Choroid plexus epithelial cell (primary cell): ENCODE data around the gene NACC2.
A peak's percentile ranks its signal among the peaks of the same experiment; 100 is the strongest.

ENCODE experiments used
- DNase-seq: peaks from one replicate; pipeline ENCODE4 v3.0.0-alpha.2; 2010; ENCODE audit warnings: low read depth
- H3K4me3 ChIP-seq: 2 replicates; pipeline ENCODE4 v1.5.1; 2011; ENCODE audit warnings: low read depth, mild to moderate bottlenecking, control low read depth, low read length, moderate library complexity
- TF ChIP-seq, protein P1 (sequence below): conservative IDR thresholded peaks from 2 replicates; pipeline ENCODE4 v1.5.1; 2011; ENCODE audit warnings: low read depth, mild to moderate bottlenecking, control low read depth, inconsistent platforms, low read length, moderate library complexity

NACC2 gene

DNA sequence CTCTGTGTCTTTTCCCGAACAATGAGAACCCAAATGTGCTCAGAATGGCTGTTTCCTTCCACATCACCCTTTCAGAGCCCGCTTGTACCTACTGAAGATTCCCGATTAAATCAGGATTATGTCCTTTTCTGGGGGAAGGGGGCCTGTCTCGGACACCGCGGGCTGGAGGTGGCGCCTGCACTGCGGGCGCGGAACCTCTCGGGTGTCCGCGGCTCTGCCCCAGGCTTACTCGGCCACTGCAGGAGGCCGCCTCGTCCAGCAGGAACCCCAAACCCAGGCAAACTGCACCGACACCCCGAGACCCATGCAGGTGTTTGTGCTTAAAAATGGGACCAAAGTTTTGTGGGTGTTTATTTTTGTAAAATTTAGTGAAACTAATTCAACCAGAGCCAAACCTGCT is 32.2 kb upstream of the NACC2 start:
- no peak for DNase-seq
- no peak overlapping the region for H3K4me3 ChIP-seq
- TF ChIP-seq, protein P1, sequence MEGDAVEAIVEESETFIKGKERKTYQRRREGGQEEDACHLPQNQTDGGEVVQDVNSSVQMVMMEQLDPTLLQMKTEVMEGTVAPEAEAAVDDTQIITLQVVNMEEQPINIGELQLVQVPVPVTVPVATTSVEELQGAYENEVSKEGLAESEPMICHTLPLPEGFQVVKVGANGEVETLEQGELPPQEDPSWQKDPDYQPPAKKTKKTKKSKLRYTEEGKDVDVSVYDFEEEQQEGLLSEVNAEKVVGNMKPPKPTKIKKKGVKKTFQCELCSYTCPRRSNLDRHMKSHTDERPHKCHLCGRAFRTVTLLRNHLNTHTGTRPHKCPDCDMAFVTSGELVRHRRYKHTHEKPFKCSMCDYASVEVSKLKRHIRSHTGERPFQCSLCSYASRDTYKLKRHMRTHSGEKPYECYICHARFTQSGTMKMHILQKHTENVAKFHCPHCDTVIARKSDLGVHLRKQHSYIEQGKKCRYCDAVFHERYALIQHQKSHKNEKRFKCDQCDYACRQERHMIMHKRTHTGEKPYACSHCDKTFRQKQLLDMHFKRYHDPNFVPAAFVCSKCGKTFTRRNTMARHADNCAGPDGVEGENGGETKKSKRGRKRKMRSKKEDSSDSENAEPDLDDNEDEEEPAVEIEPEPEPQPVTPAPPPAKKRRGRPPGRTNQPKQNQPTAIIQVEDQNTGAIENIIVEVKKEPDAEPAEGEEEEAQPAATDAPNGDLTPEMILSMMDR = no peak

DNA sequence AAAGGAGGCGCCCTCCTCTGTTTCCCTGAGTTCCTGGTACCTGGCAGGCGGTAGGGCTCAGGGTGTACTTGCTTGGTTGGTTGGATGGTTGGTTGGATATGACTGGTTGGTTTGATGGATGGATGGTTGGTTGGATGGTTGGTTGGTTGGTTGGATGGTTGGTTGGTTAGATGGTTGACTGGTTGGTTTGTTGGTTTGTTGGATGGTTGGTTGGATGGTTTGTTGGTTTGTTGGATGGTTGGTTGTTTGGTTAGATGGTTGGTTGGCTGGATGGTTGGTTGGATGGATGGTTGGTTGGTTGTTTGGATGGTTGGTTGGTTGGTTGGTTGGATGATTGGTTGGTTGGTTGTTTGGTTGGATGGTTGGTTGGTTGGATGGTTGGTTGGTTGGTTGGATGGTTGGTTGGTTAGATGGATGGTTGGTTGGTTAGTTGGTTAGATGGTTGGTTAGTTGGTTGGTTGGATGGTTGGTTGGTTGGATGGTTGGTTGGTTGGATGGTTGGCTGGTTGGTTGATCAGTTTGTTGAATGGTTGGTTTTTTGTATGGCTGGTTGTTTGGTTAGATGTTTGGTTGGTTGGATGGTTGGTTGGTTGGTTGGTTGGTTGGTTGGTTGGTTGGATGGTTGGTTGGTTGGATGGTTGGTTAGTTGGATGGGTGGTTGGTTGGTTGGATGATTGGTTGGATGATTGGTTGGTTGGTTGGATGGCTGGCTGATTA is 30.0 kb upstream of the NACC2 start:
- TF ChIP-seq, protein P1 = no peak
- DNase-seq = no peak

DNA sequence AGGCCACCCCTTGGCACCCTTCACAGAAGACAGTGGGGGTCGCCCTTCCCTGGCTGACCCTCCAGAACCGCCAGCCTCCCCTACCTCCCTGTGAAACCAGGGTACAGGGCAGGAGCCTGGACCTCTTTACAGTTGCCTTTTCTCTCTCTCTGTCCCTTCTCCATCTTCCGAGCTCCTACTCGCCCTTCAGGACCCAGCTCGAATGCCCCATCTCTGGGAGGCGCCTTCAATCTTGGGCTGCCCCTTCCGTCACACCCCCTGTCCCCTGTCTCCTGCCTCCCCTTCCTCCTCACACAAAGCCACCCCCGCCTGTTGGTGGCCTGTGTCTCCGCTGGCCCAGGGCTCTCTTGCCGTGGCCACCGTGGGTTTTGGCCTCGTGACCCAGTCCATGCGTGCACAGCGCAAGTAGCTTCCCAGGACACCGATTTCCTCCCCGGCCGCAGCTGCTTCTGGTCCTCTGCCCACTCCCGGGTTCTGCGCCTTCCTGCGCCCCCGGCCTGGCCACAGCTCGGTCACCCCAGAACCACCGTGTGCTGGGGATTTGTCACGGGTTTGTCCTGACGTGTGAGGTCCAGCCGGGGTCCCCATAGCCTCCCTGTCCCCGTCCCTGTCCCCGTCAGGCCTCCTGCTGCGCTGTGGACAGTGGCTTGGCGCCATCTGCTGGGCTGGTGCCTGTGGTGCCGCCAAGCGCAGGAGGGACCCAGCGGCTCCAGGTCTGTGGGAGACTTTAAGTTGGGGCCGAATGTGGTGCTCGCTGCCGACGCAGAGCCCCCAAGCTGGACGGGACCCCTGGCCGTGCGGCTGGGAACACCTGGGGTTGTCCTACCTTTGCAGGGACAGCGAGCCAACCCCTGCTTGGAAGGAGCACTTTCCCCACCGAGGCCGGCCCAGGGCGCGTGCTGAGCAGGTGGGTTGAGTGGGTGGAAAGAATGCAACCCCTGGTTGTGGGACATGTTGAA is 27.6 kb upstream of the NACC2 start:
- peak; percentile 42 for DNase-seq
- peak overlapping the region; percentile 32 for H3K4me3 ChIP-seq
- TF ChIP-seq, protein P1 = peak; percentile 99

More for the DNA sequence above, 30.0 kb upstream of the NACC2 start:
- no peak overlapping the region for H3K4me3 ChIP-seq

DNA sequence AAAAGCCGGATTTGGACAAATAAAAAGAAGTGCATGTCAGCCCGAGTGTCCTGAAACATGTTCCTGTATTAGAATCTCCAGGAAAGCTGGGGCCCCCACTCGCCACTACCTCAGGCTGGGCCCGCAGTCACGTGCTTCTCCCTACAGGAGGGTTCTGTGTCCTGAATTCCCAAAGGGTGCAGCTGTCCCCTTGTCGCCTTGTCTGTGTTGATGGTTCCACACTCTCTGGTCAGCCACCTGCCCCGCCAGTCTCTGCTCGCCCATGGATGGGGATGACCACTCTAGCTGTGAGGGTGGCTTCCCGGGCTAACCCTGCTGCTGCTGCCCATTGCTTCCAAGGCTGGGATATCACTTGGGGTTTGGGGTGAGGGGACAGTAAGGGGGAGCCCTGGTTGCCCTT is 26.7 kb upstream of the NACC2 start:
- no peak overlapping the region for H3K4me3 ChIP-seq
- no peak for DNase-seq
- TF ChIP-seq, protein P1 = no peak

DNA sequence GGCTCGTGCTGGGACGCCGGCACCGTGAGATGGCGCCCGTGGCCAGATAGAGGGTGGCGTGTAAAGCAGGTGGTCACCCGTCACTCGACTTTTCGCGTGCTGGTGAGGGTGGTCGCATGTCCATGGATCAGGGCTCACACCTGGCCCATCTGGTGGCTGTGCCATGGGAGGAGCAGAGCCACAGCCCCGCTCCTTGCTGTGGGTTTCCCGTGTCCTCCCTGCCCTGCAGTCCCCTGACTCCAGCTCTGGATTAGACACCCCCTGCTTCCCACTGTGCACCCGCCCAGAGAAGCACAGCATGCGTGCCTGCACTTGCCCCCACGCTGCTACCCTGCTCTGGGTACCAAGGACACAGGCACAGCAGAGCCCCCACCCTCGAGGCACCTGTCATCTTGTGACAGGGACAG is 25.4 kb upstream of the NACC2 start:
- TF ChIP-seq, protein P1 = no peak
- H3K4me3 ChIP-seq = no peak overlapping the region
- DNase-seq = no peak

DNA sequence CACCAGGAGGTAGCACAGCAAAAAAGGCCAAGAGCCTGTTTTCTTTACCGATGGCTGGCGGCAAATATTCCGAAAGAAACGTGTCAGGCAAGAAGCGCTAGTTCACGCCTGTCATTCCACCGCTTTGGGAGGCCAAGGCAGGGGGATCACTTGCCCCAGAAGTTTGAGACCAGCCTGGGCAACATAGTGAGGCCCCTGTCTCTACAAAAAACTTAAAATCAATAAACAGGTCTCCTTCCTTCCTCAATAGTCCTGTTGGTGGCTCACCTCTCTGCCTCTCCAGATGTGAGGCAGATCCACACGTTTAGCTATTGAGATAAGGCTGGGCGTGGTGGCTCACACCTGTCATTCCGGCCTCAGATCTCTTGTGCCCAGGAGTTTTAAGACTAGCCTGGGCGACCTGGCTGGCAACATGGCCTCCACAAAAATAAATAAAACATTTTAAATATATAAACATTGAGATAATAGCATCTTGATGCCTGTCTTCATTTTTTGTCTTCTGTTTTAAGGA is 24.8 kb upstream of the NACC2 start:
- TF ChIP-seq, protein P1 = peak; percentile 3
- peak overlapping the region; percentile 76 for H3K4me3 ChIP-seq
- no peak for DNase-seq
